H9 (cell line): ENCODE results near the gene FADD. TPM values are rescaled to one million over a fixed set of nuclear protein-coding genes. Genes with fewer than 3 reads are reported as not detected.

Experiments
- DNase-seq: peaks from one replicate; pipeline ENCODE4 v3.0.0-alpha.2; 2017
- H2AFZ ChIP-seq: one replicate; pipeline ENCODE4 v1.6.1; 2013; ENCODE audit warnings: mild to moderate bottlenecking, low read length, control low read depth, moderate library complexity
- H2AK5ac ChIP-seq: 2 replicates; pipeline ENCODE4 v1.6.1; 2013; ENCODE audit warnings: low read length, control low read depth, mixed read lengths; ENCODE audit not compliant: insufficient read length
- H2BK120ac ChIP-seq: one replicate; pipeline ENCODE4 v1.6.1; 2013; ENCODE audit warnings: low read depth, mild to moderate bottlenecking, low read length, control low read depth, inconsistent platforms; ENCODE audit not compliant: poor library complexity, severe bottlenecking
- H2BK12ac ChIP-seq: 2 replicates; pipeline ENCODE4 v1.6.1; 2013; ENCODE audit warnings: low read length, control low read depth, mixed read lengths, low read depth; ENCODE audit not compliant: insufficient read length
- H2BK15ac ChIP-seq: 2 replicates; pipeline ENCODE4 v1.6.1; 2013; ENCODE audit warnings: low read depth, low read length, control low read depth
- H2BK20ac ChIP-seq: one replicate; pipeline ENCODE4 v1.6.1; 2013; ENCODE audit warnings: low read depth, mild to moderate bottlenecking, low read length, control low read depth, inconsistent platforms; ENCODE audit not compliant: poor library complexity, severe bottlenecking
- H2BK5ac ChIP-seq: 2 replicates; pipeline ENCODE4 v1.6.1; 2013; ENCODE audit warnings: low read length, control low read depth, mixed read lengths; ENCODE audit not compliant: insufficient read length
- H3K14ac ChIP-seq: 2 replicates; pipeline ENCODE4 v1.6.1; 2013; ENCODE audit warnings: low read length, control low read depth; ENCODE audit not compliant: insufficient read depth
- H3K18ac ChIP-seq: 2 replicates; pipeline ENCODE4 v1.6.1; 2013; ENCODE audit warnings: low read depth, mild to moderate bottlenecking, mixed read lengths, low read length, control low read depth; ENCODE audit not compliant: insufficient read length
- H3K23ac ChIP-seq: 2 replicates; pipeline ENCODE4 v1.6.1; 2013; ENCODE audit warnings: low read length, control low read depth, mixed read lengths, low read depth; ENCODE audit not compliant: insufficient read length
- H3K23me2 ChIP-seq: 2 replicates; pipeline ENCODE4 v1.6.1; 2013; ENCODE audit warnings: low read depth, mild to moderate bottlenecking, mixed read lengths, low read length, control low read depth; ENCODE audit not compliant: insufficient read length, poor library complexity, severe bottlenecking
- H3K27ac ChIP-seq: 2 replicates; pipeline ENCODE4 v1.5.1; 2013; ENCODE audit warnings: low read length, control low read depth, mixed read lengths, low read depth; ENCODE audit not compliant: insufficient read length
- H3K27me3 ChIP-seq: 2 replicates; pipeline ENCODE4 v1.6.1; 2013; ENCODE audit warnings: low read length, control low read depth, inconsistent platforms; ENCODE audit not compliant: insufficient read depth
- H3K4ac ChIP-seq: 2 replicates; pipeline ENCODE4 v1.6.1; 2013; ENCODE audit warnings: low read depth, mild to moderate bottlenecking, control low read depth, inconsistent platforms, low read length, moderate library complexity
- H3K4me1 ChIP-seq: 2 replicates; pipeline ENCODE4 v1.6.1; 2013; ENCODE audit warnings: low read length, control low read depth, inconsistent platforms; ENCODE audit not compliant: insufficient read depth
- H3K4me2 ChIP-seq: 2 replicates; pipeline ENCODE4 v1.6.1; 2013; ENCODE audit warnings: low read length, control low read depth, mixed read lengths; ENCODE audit not compliant: insufficient read length, insufficient read depth
- H3K56ac ChIP-seq: 2 replicates; pipeline ENCODE4 v1.6.1; 2013; ENCODE audit warnings: low read depth, mild to moderate bottlenecking, mixed read lengths, low read length, control low read depth; ENCODE audit not compliant: insufficient read length
- H3K79me1 ChIP-seq: 2 replicates; pipeline ENCODE4 v1.6.1; 2013; ENCODE audit warnings: low read depth, mild to moderate bottlenecking, moderate library complexity, low read length, control low read depth, inconsistent platforms; ENCODE audit not compliant: insufficient read depth, poor library complexity, severe bottlenecking
- H3K79me2 ChIP-seq: 2 replicates; pipeline ENCODE4 v1.6.1; 2013; ENCODE audit warnings: low read length, control low read depth, inconsistent platforms; ENCODE audit not compliant: insufficient read depth
- H3K9ac ChIP-seq: 2 replicates; pipeline ENCODE4 v1.6.1; 2013; ENCODE audit warnings: low read length, control low read depth, mixed read lengths; ENCODE audit not compliant: insufficient read length; ENCODE audit errors: extremely low read depth
- H3K9me3 ChIP-seq: one replicate; pipeline ENCODE4 v1.6.1; 2013; ENCODE audit warnings: low read depth, low read length, inconsistent platforms; ENCODE audit not compliant: control insufficient read depth
- H3T11ph ChIP-seq: one replicate; pipeline ENCODE4 v1.6.1; 2013; ENCODE audit warnings: mild to moderate bottlenecking, low read length, control low read depth, inconsistent platforms
- H4K20me1 ChIP-seq: one replicate; pipeline ENCODE4 v1.6.1; 2013; ENCODE audit not compliant: control insufficient read depth, insufficient read length, insufficient read depth
- H4K5ac ChIP-seq: 2 replicates; pipeline ENCODE4 v1.6.1; 2013; ENCODE audit warnings: low read depth, mild to moderate bottlenecking, mixed read lengths, low read length, control low read depth; ENCODE audit not compliant: insufficient read length
- H4K8ac ChIP-seq: replicated peaks from 2 replicates; pipeline ENCODE4 v1.6.1; 2013; ENCODE audit warnings: low read length, control low read depth, mixed read lengths, low read depth; ENCODE audit not compliant: insufficient read length
- H4K91ac ChIP-seq: 2 replicates; pipeline ENCODE4 v1.6.1; 2013; ENCODE audit warnings: low read depth, mild to moderate bottlenecking, moderate library complexity, mixed read lengths, low read length, control low read depth; ENCODE audit not compliant: insufficient read length
- H3K27ac Mint-ChIP-seq, 3 experiments: 2 replicates in 2 of 3; 3 replicates in 1 of 3; pipeline ENCODE4 v1.8.0; 2020 to 2021; ENCODE audit warnings: mixed read lengths in 3 of 3, mild to moderate bottlenecking in 1 of 3, moderate library complexity in 1 of 3
- H3K27me3 Mint-ChIP-seq: 2 replicates; pipeline ENCODE4 v1.8.0; 2021; ENCODE audit warnings: low read depth, mild to moderate bottlenecking, moderate library complexity, mixed read lengths
- H3K36me3 Mint-ChIP-seq, 3 experiments: 2 replicates in 2 of 3; 3 replicates in 1 of 3; pipeline ENCODE4 v1.8.0; 2020 to 2021; ENCODE audit warnings: low read depth in 3 of 3, mixed read lengths in 3 of 3; ENCODE audit not compliant: insufficient read depth in 1 of 3
- H3K4me1 Mint-ChIP-seq, 2 experiments: 2 replicates each; pipeline ENCODE4 v1.8.0; 2020; ENCODE audit warnings: mixed read lengths in 2 of 2
- H3K4me3 Mint-ChIP-seq, 2 experiments: 2 replicates in 1 of 2; 3 replicates in 1 of 2; pipeline ENCODE4 v1.8.0; 2020 to 2021; ENCODE audit warnings: mild to moderate bottlenecking in 2 of 2, mixed read lengths in 2 of 2, moderate library complexity in 1 of 2
- H3K9me3 Mint-ChIP-seq, 2 experiments: 2 replicates in 1 of 2; 3 replicates in 1 of 2; pipeline ENCODE4 v1.8.0; 2020; ENCODE audit warnings: mild to moderate bottlenecking in 2 of 2, mixed read lengths in 2 of 2, moderate library complexity in 1 of 2
- CTCF ChIP-seq: fragments of 200-600 bp; sonication (generic); conservative IDR thresholded peaks from 3 replicates; pipeline ENCODE4 v1.8.0; 2021; ENCODE audit warnings: antibody characterized with exemption, mild to moderate bottlenecking
- WGBS: extraction: QIAGEN DNeasy Blood & Tissue Kit; methylation state at CpG from one replicate; pipeline ENCODE4 v1.1.7; 2013; ENCODE audit warnings: missing lambda C conversion rate, low lambda C conversion rate, mixed read lengths; ENCODE audit not compliant: insufficient read length; ENCODE audit errors: extremely low coverage; 5-methylcytosine and 5-hydroxymethylcytosine counted together
- total RNA-seq: library from RNA; stranded (reverse); gene quantifications from 2 replicates; pipeline ENCODE4 v1.2.1, GENCODE V29; 2021

The FADD gene
- total RNA-seq, 1 experiment from 2014 or later, result 51.1 TPM

- no peak for TF ChIP-seq CTCF
- no peak overlapping the region for H4K5ac ChIP-seq
- no peaks in the 10 kb centered on the region for H3K9me3 ChIP-seq
- H3K56ac ChIP-seq, result no peak overlapping the region
- H3K27me3 Mint-ChIP-seq, result peaks cover 4% of the 10 kb centered on the region
- H4K20me1 ChIP-seq, result no peaks in the 10 kb centered on the region
- no peak overlapping the region for H3K4ac ChIP-seq
- H3K4me2 ChIP-seq, result no peak overlapping the region
- no peak overlapping the region; the same call in 1 of the 2 replicates for H3K14ac ChIP-seq
- no peak overlapping the region for H3K9ac ChIP-seq
- no peak overlapping the region for H4K91ac ChIP-seq
- WGBS, result no CpG with 5 or more reads among the region's 10 CpGs
- H2AK5ac ChIP-seq, result no peak overlapping the region
- H4K8ac ChIP-seq, result no peak overlapping the region
- no peak overlapping the region for H2AFZ ChIP-seq
- no peak overlapping the region for H3K27ac ChIP-seq
- no peak for DNase-seq
- H3K36me3 Mint-ChIP-seq, result peaks cover 0 to 5% (median 0%) of the 10 kb centered on the region in 3 experiments; a peak in 1 of 7 replicates
- no peak overlapping the region for H3K23ac ChIP-seq
- no peak overlapping the region for H2BK5ac ChIP-seq
- no peak overlapping the region for H3K18ac ChIP-seq
- no peak overlapping the region for H3T11ph ChIP-seq
- no peaks in the 10 kb centered on the region for H3K79me2 ChIP-seq
- H3K4me1 Mint-ChIP-seq, result peaks cover 4 to 7% of the 10 kb centered on the region in 2 experiments
- no peak overlapping the region for H2BK120ac ChIP-seq
- no peak overlapping the region for H2BK20ac ChIP-seq
- H3K23me2 ChIP-seq, result no peaks in the 10 kb centered on the region
- no peak overlapping the region for H2BK15ac ChIP-seq
- no peak overlapping the region for H3K4me3 Mint-ChIP-seq
- no peaks in the 10 kb centered on the region for H3K79me1 ChIP-seq
- H3K9me3 Mint-ChIP-seq, result no peaks in the 10 kb centered on the region
- H3K27me3 ChIP-seq, result no peaks in the 10 kb centered on the region
- no peak overlapping the region; a peak in 1 of 7 replicates for H3K27ac Mint-ChIP-seq
- no peak overlapping the region for H2BK12ac ChIP-seq
- no peaks in the 10 kb centered on the region for H3K4me1 ChIP-seq
Observed at GRCh38 chr11:70164705-70165104, 38.4 kb upstream of the FADD start.
